ENCODE measurements around the gene FARSB. TPM values are rescaled to one million over a fixed set of nuclear protein-coding genes. Genes with fewer than 3 reads are reported as not detected.
A peak's percentile ranks its signal among the peaks of the same experiment; 100 is the strongest.
"Not testable (repeated sequence)": the region's sequence is repeated elsewhere in the genome, so short reads cannot be mapped to it uniquely, and the experiment has no call there.

FARSB gene
- total RNA-seq, 1 experiment from 2014 or later, result 11.0 TPM

DNA sequence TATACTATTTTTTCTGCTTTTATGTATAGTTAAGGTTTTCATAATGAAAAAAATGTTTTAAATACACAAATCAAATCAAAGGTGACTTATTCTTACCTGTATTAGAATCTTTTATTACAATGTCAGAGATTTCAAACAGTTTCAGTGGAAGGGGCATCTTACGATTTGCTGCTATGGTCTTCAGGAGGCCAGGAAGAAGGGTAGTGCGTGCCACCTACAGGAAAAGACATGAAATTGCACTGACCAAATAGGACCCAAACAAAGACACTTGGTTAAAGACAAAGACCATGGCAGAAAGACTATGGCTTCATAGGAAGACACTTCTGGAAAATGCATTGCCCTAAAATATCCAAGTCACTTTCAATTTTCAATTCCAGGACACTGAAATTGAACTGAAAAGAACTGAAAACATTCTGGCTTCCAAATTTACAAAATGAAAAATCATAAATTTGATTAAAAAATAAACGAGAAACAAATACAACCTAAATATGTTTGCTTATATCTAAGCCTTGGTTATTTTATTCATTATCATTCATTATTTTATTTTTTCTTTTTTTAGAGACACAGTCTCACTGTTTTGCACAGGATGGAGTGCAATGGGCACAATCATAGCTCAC lies 42.1 kb downstream of the FARSB start:
- DNase-seq (ENCODE audit: low spot score), result peak; percentile 75
- in situ Hi-C loops (cut with HindIII; ENCODE audit: low sequenced_read_pairs), result loop anchor here (25.0 kb wide), 1 partner anchor 302 kb away; a partner anchor contains a TSS

DNA sequence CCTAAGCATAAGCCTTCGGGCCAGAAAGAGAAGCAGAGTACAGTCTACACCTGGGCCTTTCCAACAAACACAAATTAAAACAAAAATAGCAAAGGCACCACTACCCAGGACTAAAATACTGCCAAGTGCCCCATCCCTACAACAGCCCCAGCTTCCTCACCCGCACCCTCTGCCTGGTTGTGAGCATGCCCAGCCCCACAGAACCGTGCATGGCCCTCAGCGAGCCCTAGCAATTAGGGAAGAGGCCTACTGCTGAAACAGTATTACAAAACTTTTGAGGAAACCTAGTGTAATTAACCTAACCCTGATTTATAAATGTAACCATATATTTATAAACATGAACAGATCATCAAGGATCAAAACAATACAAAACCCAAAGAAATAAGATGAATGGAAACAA lies 44.2 kb downstream of the FARSB start:
- in situ Hi-C loops (cut with HindIII; ENCODE audit: low sequenced_read_pairs), result loop anchor here (25.0 kb wide), 1 partner anchor 299 kb away; a partner anchor contains a TSS
- no peak for DNase-seq (ENCODE audit: low spot score)

GRCh38 chr2:222610746-222611145 lies 45.1 kb downstream of the FARSB start:
- in situ Hi-C loops (cut with HindIII; ENCODE audit: low sequenced_read_pairs), result loop anchor here (25.0 kb wide), 1 partner anchor 298 kb away; a partner anchor contains a TSS

DNA sequence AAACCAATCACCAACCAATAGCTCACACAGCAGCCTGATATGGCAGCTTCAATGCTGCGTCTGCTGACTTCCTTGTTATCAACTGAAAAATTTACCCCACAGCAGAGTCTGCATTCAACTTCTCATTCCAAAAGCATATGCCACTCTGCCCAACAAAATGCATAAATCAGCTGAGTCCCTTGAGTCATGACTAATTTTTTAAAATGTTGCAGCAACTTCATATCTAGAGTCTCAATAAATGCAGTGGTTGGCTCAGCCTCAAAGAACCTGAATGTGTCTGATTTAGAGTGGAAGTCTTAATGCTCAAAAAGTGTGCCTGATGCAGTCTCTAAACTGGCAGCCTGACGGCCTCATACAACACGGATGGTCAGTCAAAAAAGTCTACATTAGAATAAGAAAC lies 46.5 kb downstream of the FARSB start:
- no peak for DNase-seq (ENCODE audit: low spot score)
- in situ Hi-C loops (cut with HindIII; ENCODE audit: low sequenced_read_pairs), result loop anchor here (25.0 kb wide), 1 partner anchor 297 kb away; a partner anchor contains a TSS

More at GRCh38 chr2:222610746-222611145, 45.1 kb downstream of the FARSB start:
- DNase-seq (ENCODE audit: low spot score), result peak; percentile 32

- no peak for DNase-seq (ENCODE audit: low spot score)
- in situ Hi-C loops (cut with HindIII; ENCODE audit: low sequenced_read_pairs), result loop anchor here (25.0 kb wide), 1 partner anchor 296 kb away; a partner anchor contains a TSS
Measured at GRCh38 chr2:222608081-222608480, 47.8 kb downstream of the FARSB start.

DNA sequence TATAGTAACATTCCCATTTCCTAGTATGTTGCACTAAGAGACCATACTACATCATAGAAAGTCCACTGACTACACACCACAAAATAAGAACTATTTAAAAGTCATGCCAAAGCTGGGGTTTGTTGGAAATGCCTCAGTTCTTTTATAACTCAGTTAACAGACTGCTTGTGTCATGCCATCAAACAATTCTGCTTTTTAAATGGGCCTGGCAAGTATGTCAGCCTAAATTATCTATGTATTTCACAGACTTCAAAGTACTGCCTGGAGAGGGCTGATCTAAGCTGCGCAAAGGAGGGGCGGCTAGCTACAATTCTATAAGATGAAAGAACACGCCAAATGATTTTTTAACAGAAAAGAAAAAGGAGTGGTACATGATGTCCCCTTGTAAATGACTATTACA lies 49.6 kb downstream of the FARSB start:
- DNase-seq (ENCODE audit: low spot score), result no peak
- in situ Hi-C loops (cut with HindIII; ENCODE audit: low sequenced_read_pairs), result loop anchor here (25.0 kb wide), 1 partner anchor 294 kb away; a partner anchor contains a TSS

DNA sequence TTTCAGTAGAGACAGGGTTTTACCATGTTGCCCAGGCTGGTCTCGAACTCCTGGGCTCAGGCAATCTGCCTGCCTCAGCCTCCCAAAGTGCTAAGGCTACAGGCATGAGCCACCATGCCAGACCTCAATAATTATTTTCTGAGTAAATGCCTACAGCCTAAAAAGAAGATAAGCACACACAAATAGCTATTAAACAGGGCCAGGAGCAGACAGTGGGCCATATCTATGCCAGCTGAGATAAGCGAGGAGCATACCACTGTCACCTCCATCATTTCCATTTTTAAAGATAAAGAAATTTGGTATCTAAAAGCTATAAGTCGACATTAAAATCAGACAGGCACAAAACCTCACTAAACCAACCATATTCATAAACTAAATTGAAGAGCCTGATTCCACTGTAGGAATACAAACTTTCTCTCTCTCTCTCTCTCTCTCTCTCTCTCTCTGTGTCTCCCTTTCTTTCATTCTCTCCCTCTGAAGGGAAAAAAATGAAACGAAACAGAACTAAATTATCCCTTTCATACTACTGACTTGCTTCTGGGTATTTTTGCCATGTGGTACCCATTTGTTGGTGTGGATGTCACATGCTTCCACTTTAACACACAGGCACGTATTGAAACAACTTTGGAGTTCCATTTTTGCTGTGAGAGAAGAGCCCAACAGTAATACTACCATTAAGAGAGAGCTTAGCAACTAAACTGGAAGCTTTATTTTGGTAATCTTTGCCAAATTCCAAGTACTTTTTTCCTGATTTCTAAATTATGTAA lies 51.0 kb downstream of the FARSB start:
- in situ Hi-C loops (cut with HindIII; ENCODE audit: low sequenced_read_pairs), result loop anchor here (25.0 kb wide), 1 partner anchor 293 kb away; a partner anchor contains a TSS

GRCh38 chr2:222603501-222603900 lies 52.4 kb downstream of the FARSB start:
- in situ Hi-C loops (cut with HindIII; ENCODE audit: low sequenced_read_pairs), result loop anchor here (25.0 kb wide), 1 partner anchor 291 kb away; a partner anchor contains a TSS
- DNase-seq (ENCODE audit: low spot score), result no peak

More for the DNA sequence above, 51.0 kb downstream of the FARSB start:
- no peak for DNase-seq (ENCODE audit: low spot score)

GRCh38 chr2:222598611-222599010 lies 57.3 kb downstream of the FARSB start:
- in situ Hi-C loops (cut with HindIII; ENCODE audit: low sequenced_read_pairs), result no loop called here
- no peak for DNase-seq (ENCODE audit: low spot score)

GRCh38 chr2:222595581-222595980 lies 60.3 kb downstream of the FARSB start:
- in situ Hi-C loops (cut with HindIII; ENCODE audit: low sequenced_read_pairs), result no loop called here
- DNase-seq (ENCODE audit: low spot score), result no peak

DNA sequence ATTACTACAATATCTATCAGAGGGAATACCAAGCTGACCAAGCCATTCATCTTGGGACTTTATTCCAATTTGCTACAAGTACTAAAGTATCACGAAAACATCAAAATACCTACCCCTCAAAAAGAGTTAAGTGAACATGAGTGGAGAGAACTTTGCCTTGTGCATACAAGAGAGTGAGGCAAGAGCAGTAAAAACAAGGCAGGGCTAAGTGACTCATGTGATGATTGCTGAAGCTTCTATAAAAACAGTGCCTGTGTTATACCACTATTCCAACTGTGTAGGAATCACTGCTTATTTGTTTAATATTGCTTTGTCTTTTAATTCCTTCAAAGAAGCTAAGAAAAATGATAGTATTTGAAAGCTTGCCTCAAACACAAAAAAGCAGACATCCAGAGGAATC lies 61.2 kb downstream of the FARSB start:
- in situ Hi-C loops (cut with HindIII; ENCODE audit: low sequenced_read_pairs), result no loop called here
- DNase-seq (ENCODE audit: low spot score), result no peak

DNA sequence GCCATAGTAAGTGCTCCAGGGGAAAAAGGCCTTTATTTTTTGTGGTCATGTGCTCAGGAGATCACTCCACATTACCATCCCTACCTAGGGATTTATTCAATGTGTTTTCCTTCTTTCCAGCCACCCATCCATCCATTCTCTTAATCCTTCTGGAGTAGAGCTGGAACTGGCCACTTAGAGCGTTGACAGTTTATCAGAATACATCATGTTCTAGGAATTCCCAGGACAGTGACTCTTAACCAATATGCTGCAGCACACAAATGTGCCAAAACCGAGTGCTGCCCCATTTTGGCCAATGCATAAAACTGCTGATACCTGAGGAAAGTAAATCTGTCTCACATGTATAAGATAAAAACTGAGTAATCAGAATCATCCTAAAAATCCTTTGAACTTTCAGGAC lies 63.7 kb downstream of the FARSB start:
- DNase-seq (ENCODE audit: low spot score), result peak; percentile 8
- in situ Hi-C loops (cut with HindIII; ENCODE audit: low sequenced_read_pairs), result no loop called here

- in situ Hi-C loops (cut with HindIII; ENCODE audit: low sequenced_read_pairs), result no loop called here
- DNase-seq (ENCODE audit: low spot score), result no peak
Measured at GRCh38 chr2:222591661-222592060, 64.2 kb downstream of the FARSB start.

GRCh38 chr2:222584589-222584988 lies 71.3 kb downstream of the FARSB start:
- in situ Hi-C loops (cut with HindIII; ENCODE audit: low sequenced_read_pairs); DNase-seq (ENCODE audit: low spot score): not testable (repeated sequence)

DNA sequence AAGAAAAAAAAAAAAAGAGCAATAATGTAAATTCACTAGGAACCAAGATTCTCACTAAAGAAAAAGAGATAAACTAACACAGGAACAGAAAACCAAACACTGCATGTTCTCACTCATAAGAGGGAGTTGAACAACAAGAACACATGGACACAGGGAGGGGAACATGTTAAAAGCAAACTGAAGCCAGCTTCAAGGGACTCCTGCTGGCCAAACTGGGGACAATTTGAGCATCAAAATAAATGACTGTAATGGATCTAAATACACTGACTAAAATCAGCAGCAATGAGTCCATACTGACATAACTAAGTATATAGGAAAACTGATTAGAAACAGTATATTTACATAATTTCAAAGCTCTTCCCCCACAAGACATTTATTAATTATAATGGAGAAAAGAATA lies 73.0 kb downstream of the FARSB start:
- DNase-seq (ENCODE audit: low spot score), result peak; percentile 37
- in situ Hi-C loops (cut with HindIII; ENCODE audit: low sequenced_read_pairs), result no loop called here

- in situ Hi-C loops (cut with HindIII; ENCODE audit: low sequenced_read_pairs), result no loop called here
- DNase-seq (ENCODE audit: low spot score), result no peak
Measured at GRCh38 chr2:222577341-222577740, 78.6 kb downstream of the FARSB start.

DNA sequence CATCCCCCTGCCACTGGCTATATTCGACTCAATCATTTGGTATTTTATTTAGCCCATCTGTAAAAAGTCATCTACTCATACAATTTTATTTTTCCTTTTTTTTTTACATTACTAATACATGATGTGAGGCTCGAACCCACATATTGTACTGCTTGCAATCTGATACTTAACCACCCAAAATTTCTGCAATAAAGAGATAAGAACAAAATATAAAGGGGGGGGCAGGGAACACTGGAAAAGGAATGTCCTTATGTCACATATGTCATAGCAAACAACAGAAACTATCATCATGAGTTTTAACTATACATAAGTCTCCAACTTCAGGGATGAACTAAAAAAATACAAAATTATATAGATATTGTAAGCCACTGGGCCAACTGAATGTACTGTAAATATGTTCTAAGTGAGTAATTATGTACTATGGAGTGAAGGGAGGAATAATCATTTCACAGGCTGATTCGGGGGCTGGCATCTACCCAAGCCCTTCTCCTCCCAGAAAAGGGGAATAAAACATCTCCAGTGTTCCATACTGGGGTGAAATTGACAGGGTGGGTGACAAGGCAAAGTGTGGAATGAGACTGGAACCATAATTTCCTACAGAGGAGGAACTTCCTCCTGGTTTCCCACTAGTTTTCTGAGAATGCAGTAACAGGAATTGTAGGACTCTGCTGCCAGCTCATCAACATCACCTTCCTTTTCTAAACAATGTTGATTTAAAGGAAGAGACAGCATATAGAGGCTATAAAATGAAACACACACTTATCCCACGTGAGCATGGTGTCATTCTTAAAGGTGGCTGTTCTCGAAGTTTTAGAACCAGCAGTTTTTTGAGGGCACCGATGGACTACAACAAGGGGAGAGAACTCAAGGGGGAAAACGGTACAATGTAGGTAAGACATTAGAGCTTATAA lies 79.5 kb downstream of the FARSB start:
- in situ Hi-C loops (cut with HindIII; ENCODE audit: low sequenced_read_pairs), result no loop called here

GRCh38 chr2:222575618-222576017 lies 80.3 kb downstream of the FARSB start:
- in situ Hi-C loops (cut with HindIII; ENCODE audit: low sequenced_read_pairs), result no loop called here
- DNase-seq (ENCODE audit: low spot score), result no peak

More for the DNA sequence above, 79.5 kb downstream of the FARSB start:
- DNase-seq (ENCODE audit: low spot score), result no peak

DNA sequence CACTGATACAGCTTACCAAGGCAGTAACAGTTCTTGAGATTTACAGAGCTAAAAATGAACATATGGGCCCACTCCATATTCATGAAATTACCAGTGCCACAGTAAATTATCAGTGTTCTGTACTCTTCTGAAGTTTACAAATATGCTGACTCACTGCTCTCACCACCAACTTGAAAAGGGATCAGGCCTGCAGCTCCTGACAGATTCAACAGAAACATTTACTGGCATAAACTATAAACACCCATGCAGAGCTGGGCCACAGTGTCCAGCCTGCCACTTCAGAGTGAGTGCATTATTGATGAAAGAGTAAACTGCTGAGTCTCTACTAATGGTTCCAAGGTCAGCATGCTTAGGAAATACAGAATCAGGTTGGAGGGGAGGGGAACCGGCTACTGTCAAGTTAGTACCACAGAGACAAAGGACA lies 83.1 kb downstream of the FARSB start:
- in situ Hi-C loops (cut with HindIII; ENCODE audit: low sequenced_read_pairs), result no loop called here
- no peak for DNase-seq (ENCODE audit: low spot score)
